Osteoblast (primary cell): ENCODE measurements around the gene LY86. TPM values are rescaled to one million over a fixed set of nuclear protein-coding genes. Genes with fewer than 3 reads are reported as not detected.

Experiments
- DNase-seq: peaks from one replicate; pipeline ENCODE4 v3.0.0; 2011; ENCODE audit warnings: low spot score, mixed read lengths; ENCODE audit not compliant: insufficient read length; ENCODE audit errors: missing footprints
- H2AFZ ChIP-seq: 2 replicates; pipeline ENCODE4 v1.6.0; 2011; ENCODE audit warnings: mild to moderate bottlenecking, low read length
- H3K27ac ChIP-seq: 2 replicates; pipeline ENCODE4 v1.5.1; 2011; ENCODE audit warnings: mild to moderate bottlenecking, low read depth, low read length, moderate library complexity
- H3K27me3 ChIP-seq: 2 replicates; pipeline ENCODE4 v1.6.0; 2012; ENCODE audit warnings: mild to moderate bottlenecking, control low read depth, inconsistent platforms, low read length, moderate library complexity; ENCODE audit not compliant: insufficient read depth
- H3K36me3 ChIP-seq: 2 replicates; pipeline ENCODE4 v1.5.1; 2011; ENCODE audit warnings: mild to moderate bottlenecking, low read length, control low read depth, moderate library complexity; ENCODE audit not compliant: insufficient read depth
- H3K4me1 ChIP-seq: 2 replicates; pipeline ENCODE4 v1.5.1; 2011; ENCODE audit warnings: mild to moderate bottlenecking, low read length, control low read depth, moderate library complexity; ENCODE audit not compliant: insufficient read depth
- H3K4me2 ChIP-seq: 2 replicates; pipeline ENCODE4 v1.6.0; 2011; ENCODE audit warnings: mild to moderate bottlenecking, low read length; ENCODE audit not compliant: insufficient read depth
- H3K4me3 ChIP-seq: fragments of 200-600 bp; sonication (generic); 3 replicates; pipeline ENCODE4 v1.5.1; 2012; ENCODE audit warnings: mild to moderate bottlenecking, low read length, inconsistent platforms; ENCODE audit not compliant: insufficient read depth
- H3K79me2 ChIP-seq: 2 replicates; pipeline ENCODE4 v1.6.0; 2012; ENCODE audit warnings: mild to moderate bottlenecking, low read length, control low read depth, inconsistent platforms; ENCODE audit not compliant: insufficient read depth
- H3K9me3 ChIP-seq: 2 replicates; pipeline ENCODE4 v1.5.1; 2011; ENCODE audit warnings: low read depth, low read length, control low read depth
- H4K20me1 ChIP-seq: 2 replicates; pipeline ENCODE4 v1.6.0; 2012; ENCODE audit warnings: mild to moderate bottlenecking, low read length, control low read depth; ENCODE audit not compliant: insufficient read depth
- CTCF ChIP-seq: IDR thresholded peaks from 2 replicates; pipeline ENCODE4 v1.5.1; 2011; ENCODE audit warnings: mild to moderate bottlenecking, low read depth, low read length, moderate library complexity; ENCODE audit errors: extremely low read depth
- total RNA-seq: library from RNA; depleted of rRNA; stranded (reverse); fragments of >200 nt; gene quantifications from 2 replicates; pipeline ENCODE4 v1.2.3, GENCODE V29; 2012

LY86 gene
- total RNA-seq, 1 donor, result not detected

- TF ChIP-seq CTCF, result no peak
- Histone ChIP-seq H3K36me3 (no peaks in the 10 kb centered on the region), H3K4me1 (no peaks in the 10 kb centered on the region), H3K4me3 (no peak overlapping the region), H2AFZ (no peak overlapping the region), H4K20me1 (no peaks in the 10 kb centered on the region), H3K9me3 (no peaks in the 10 kb centered on the region), H3K27me3 (no peaks in the 10 kb centered on the region), H3K4me2 (no peak overlapping the region), H3K79me2 (no peaks in the 10 kb centered on the region), H3K27ac (no peak overlapping the region)
- no peak for DNase-seq
These were observed 46.2 kb downstream of the LY86 start for GRCh38 chr6:6634735-6635075.

- no peaks in the 10 kb centered on the region for H3K36me3 ChIP-seq
- no peaks in the 10 kb centered on the region for H3K79me2 ChIP-seq
- no peaks in the 10 kb centered on the region for H3K4me1 ChIP-seq
- H3K27ac ChIP-seq, result no peak overlapping the region
- H4K20me1 ChIP-seq, result no peaks in the 10 kb centered on the region
- no peaks in the 10 kb centered on the region for H3K9me3 ChIP-seq
- no peak overlapping the region for H3K4me3 ChIP-seq
- H2AFZ ChIP-seq, result no peak overlapping the region
- no peaks in the 10 kb centered on the region for H3K27me3 ChIP-seq
- TF ChIP-seq CTCF, result no peak
- H3K4me2 ChIP-seq, result no peak overlapping the region
- DNase-seq, result no peak
These were observed 46.8 kb downstream of the LY86 start for GRCh38 chr6:6635291-6635690.

- Histone ChIP-seq H3K4me1 (no peaks in the 10 kb centered on the region), H3K27ac (no peak overlapping the region), H3K79me2 (no peaks in the 10 kb centered on the region), H3K27me3 (no peaks in the 10 kb centered on the region), H2AFZ (no peak overlapping the region), H3K36me3 (no peaks in the 10 kb centered on the region), H3K4me3 (no peak overlapping the region), H3K4me2 (no peak overlapping the region), H4K20me1 (no peaks in the 10 kb centered on the region), H3K9me3 (no peaks in the 10 kb centered on the region)
- no peak for DNase-seq
- TF ChIP-seq CTCF, result no peak
These were observed 47.3 kb downstream of the LY86 start for GRCh38 chr6:6635869-6636268.

GRCh38 chr6:6639572-6639971, 51.1 kb downstream of the LY86 start:
- DNase-seq, result no peak
- no peak overlapping the region for H3K4me3 ChIP-seq

More at GRCh38 chr6:6639572-6639971, 51.1 kb downstream of the LY86 start:
- TF ChIP-seq CTCF, result no peak
- H3K4me1 ChIP-seq, result no peaks in the 10 kb centered on the region
- H2AFZ ChIP-seq, result no peak overlapping the region
- H3K9me3 ChIP-seq, result no peaks in the 10 kb centered on the region
- no peaks in the 10 kb centered on the region for H3K27me3 ChIP-seq
- H3K27ac ChIP-seq, result no peak overlapping the region
- H4K20me1 ChIP-seq, result no peaks in the 10 kb centered on the region
- H3K4me2 ChIP-seq, result no peak overlapping the region
- H3K79me2 ChIP-seq, result no peaks in the 10 kb centered on the region
- H3K36me3 ChIP-seq, result no peaks in the 10 kb centered on the region
